Stimulated activated CD4-positive, alpha-beta T cell treated with anti-CD3 and anti-CD28 coated beads, Interleukin-12 subunit alpha, Interleukin-12 subunit beta, amount 100 ng/mL, for 48 hours (primary cell): Measurements from ENCODE around the gene CLEC1A.
A peak's percentile ranks its signal among the peaks of the same experiment; 100 is the strongest.

Source experiments
- DNase-seq, 3 donors: peaks; one replicate each; pipeline ENCODE4 v3.0.0-alpha.2; 2020; ENCODE audit warnings: low read depth in 2 of 3, low spot score in 1 of 3

The CLEC1A gene

GRCh38 chr12:10098791-10099190, at the start of gene CLEC1A:
Gene CLEC1A, minus strand, starts transcription at chr12:10098985. Its CDS starts 63 bp downstream, at chr12:10098922.
- no peak for DNase-seq

- no peak for DNase-seq
These were observed 49.1 kb upstream of the CLEC1A start for GRCh38 chr12:10147714-10148403.

GRCh38 chr12:10142976-10143589, 44.3 kb upstream of the CLEC1A start:
- no peak for DNase-seq

- peak; percentile 8 to 34 (median 9) for DNase-seq
These were observed 41.2 kb upstream of the CLEC1A start for GRCh38 chr12:10140001-10140400.

GRCh38 chr12:10136637-10137205, 37.9 kb upstream of the CLEC1A start:
- DNase-seq: no peak

GRCh38 chr12:10135126-10135525, 36.3 kb upstream of the CLEC1A start:
- DNase-seq: no peak

GRCh38 chr12:10132850-10133370, 34.1 kb upstream of the CLEC1A start:
- DNase-seq: no peak

- DNase-seq: no peak
These were observed 32.4 kb upstream of the CLEC1A start for GRCh38 chr12:10131111-10131690.

GRCh38 chr12:10130042-10130441, 31.3 kb upstream of the CLEC1A start, which contains the start of gene CLEC7A:
Gene CLEC7A, minus strand, starts transcription at chr12:10130199. Its CDS starts 117 bp downstream, at chr12:10130082.
- DNase-seq: no peak

GRCh38 chr12:10128687-10129086, 29.9 kb upstream of the CLEC1A start:
- DNase-seq: no peak

- DNase-seq: no peak
These were observed 27.6 kb upstream of the CLEC1A start for GRCh38 chr12:10126413-10126812.

GRCh38 chr12:10122689-10123088, 23.9 kb upstream of the CLEC1A start:
- no peak for DNase-seq

- no peak for DNase-seq
These were observed 22.5 kb upstream of the CLEC1A start for GRCh38 chr12:10121278-10121677.

GRCh38 chr12:10119066-10119465, 20.3 kb upstream of the CLEC1A start:
- DNase-seq: no peak

GRCh38 chr12:10115890-10116289, 17.1 kb upstream of the CLEC1A start:
- DNase-seq: no peak

- no peak for DNase-seq
These were observed 16.5 kb upstream of the CLEC1A start for GRCh38 chr12:10115311-10115710.

- DNase-seq: no peak
These were observed 15.1 kb upstream of the CLEC1A start for GRCh38 chr12:10113920-10114319.

- DNase-seq: no peak
These were observed 14.3 kb upstream of the CLEC1A start for GRCh38 chr12:10113075-10113474.

GRCh38 chr12:10111451-10111850, 12.7 kb upstream of the CLEC1A start:
- no peak for DNase-seq

- DNase-seq: no peak
These were observed 11.6 kb upstream of the CLEC1A start for GRCh38 chr12:10110256-10110844.

GRCh38 chr12:10102322-10102721, 3.5 kb upstream of the CLEC1A start:
- DNase-seq: no peak
